Skeletal muscle tissue (tissue), 4 donors: ENCODE measurements around the gene CNR2. TPM values are rescaled to one million over a fixed set of nuclear protein-coding genes. Genes with fewer than 3 reads are reported as not detected.
A peak's percentile ranks its signal among the peaks of the same experiment; 100 is the strongest.
"Not testable (repeated sequence)": the region's sequence is repeated elsewhere in the genome, so short reads cannot be mapped to it uniquely, and the experiment has no call there.

Experiments
- H3K27ac ChIP-seq: one replicate; pipeline ENCODE4 v1.7.0; 2013; ENCODE audit warnings: mild to moderate bottlenecking, low read depth, low read length, inconsistent platforms
- H3K27me3 ChIP-seq, 3 donors: one replicate each; pipeline ENCODE4 v1.7.0; 2013; ENCODE audit warnings: low read length in 3 of 3; ENCODE audit not compliant: control insufficient read depth in 3 of 3, insufficient read depth in 3 of 3
- H3K36me3 ChIP-seq, 3 donors: one replicate each; pipeline ENCODE4 v1.7.0; 2013; ENCODE audit warnings: low read length in 3 of 3; ENCODE audit not compliant: control insufficient read depth in 3 of 3, insufficient read depth in 3 of 3
- H3K4me1 ChIP-seq, 3 donors: one replicate each; pipeline ENCODE4 v1.7.0; 2013; ENCODE audit warnings: low read length in 3 of 3, mild to moderate bottlenecking in 3 of 3; ENCODE audit not compliant: control insufficient read depth in 3 of 3, insufficient read depth in 3 of 3
- H3K4me3 ChIP-seq, 3 donors: one replicate each; pipeline ENCODE4 v1.7.0; 2013; ENCODE audit warnings: low read length in 3 of 3
- H3K9ac ChIP-seq, 3 donors: one replicate each; pipeline ENCODE4 v1.7.0; 2013; ENCODE audit warnings: low read length in 3 of 3, mild to moderate bottlenecking in 3 of 3, moderate library complexity in 2 of 3, low read depth in 1 of 3
- H3K9me3 ChIP-seq, 3 donors: one replicate each; pipeline ENCODE4 v1.7.0; 2013; ENCODE audit warnings: low read length in 3 of 3; ENCODE audit not compliant: control insufficient read depth in 3 of 3
- total RNA-seq: library from RNA; depleted of rRNA; stranded (reverse); fragments of >200 nt; gene quantifications from one replicate; pipeline ENCODE4 v1.2.3, GENCODE V29; 2014
- donor health status: Osteomylitis.

Gene CNR2
- total RNA-seq, 1 donor from 2014 or later: under 0.01 TPM

DNA sequence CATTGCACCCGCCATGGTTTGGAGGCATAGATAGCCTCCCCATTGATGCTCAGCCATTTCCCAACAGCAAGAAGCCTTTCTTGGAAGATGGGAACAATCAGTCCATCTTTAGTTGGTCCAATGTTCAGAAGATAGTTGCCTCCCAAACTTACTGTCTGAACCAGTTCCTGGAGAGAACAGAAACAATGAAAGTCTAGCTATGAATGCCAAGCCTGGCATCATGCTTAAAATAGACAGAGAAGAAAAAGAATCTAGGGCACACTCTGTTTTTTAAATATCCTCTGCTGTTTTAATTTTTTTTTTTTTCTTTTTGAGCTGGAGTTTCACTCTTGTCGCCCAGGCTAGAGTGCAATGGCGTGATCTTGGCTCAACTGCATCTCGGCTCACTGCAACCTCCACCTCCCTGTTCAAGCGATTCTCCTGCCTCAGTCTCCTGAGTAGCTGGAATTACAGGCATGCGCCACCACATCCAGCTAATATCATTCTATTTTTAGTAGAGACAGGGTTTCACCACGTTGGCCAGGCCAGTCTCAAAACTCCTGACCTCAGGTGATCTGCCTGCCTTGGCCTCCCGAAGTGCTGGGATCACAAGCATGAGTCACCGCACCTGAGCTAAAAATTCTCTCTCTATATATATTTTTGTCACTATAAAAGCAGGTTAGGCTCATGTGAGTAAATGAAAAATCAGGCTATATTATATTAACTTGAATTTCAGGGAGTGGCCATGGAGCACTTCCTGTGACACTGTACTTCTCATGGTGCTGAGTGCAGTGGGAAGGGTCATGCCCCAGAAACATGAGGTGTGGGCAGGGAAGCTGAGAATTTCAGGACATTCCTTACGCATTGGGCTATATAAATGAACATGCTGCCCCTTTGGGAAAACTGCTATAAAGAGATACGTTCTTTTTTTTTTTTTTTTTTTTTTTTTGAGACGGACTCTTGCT, 64.2 kb downstream of the CNR2 start:
- no peaks in the 10 kb centered on the region for H3K9me3 ChIP-seq
- H3K4me3 ChIP-seq: peak overlapping the region; percentile 38 to 59 (median 48)
- H3K36me3 ChIP-seq: peaks cover 5 to 17% (median 6%) of the 10 kb centered on the region in 3 donors
- peaks cover 13 to 21% (median 16%) of the 10 kb centered on the region in 3 donors for H3K4me1 ChIP-seq
- H3K27me3 ChIP-seq: no peaks in the 10 kb centered on the region
- peak overlapping the region; percentile 78 for H3K27ac ChIP-seq
- peak overlapping the region; percentile 12 to 72 (median 15) for H3K9ac ChIP-seq

DNA sequence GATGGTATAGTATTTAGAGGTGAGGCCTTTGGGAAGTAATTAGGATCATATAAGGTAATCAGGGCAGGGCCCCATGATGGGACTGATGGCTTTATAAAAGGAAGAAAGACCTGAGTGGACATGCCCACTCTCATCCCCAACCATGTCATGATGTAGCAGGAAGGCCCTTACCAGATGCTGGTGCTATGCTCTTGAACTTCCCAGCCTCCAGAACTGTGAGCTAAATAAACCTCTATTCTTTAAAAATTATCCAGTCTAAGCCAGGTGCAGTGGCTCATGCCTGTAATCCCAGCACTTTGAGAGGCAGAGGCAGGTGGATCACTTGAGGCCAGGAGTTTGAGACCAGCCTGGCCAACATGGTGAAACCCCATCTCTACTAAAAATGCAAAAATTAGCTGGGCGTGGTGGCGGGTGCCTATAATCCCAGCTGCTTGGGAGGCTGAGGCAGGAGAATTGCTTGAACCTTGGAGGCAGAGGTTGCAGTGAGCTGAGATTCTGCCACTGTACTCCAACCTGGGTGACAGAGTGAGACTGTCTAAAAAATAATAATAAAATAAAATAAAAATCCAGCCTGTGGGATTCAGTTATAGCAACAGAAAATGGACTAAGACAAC, 65.6 kb downstream of the CNR2 start:
- not testable (repeated sequence) for H3K27ac ChIP-seq, H3K9me3 ChIP-seq, H3K4me3 ChIP-seq, H3K9ac ChIP-seq, H3K27me3 ChIP-seq
- peaks cover 13 to 21% (median 16%) of the 10 kb centered on the region in 3 donors for H3K4me1 ChIP-seq
- peaks cover 5 to 17% (median 6%) of the 10 kb centered on the region in 3 donors for H3K36me3 ChIP-seq

DNA sequence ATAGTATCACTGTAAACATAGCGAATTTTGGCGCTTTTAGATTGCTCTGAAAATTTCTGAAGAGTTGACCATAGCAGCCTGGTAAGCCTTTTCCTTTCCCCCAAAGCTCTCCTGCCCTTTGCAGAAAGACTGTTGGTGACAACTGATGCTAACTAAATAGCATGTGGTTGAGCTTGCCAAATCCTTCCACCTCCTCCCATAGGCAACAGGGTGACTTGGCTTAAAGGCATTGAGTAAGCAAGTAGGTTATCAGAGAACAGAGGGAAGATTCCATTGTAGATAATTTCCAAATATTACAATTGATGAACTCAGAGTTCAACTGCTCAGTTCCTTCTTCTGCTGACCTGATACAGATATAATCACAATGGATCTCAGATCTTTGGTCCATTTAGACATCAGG, 68.0 kb downstream of the CNR2 start:
- H3K4me3 ChIP-seq: no peak overlapping the region
- peaks cover 5 to 17% (median 6%) of the 10 kb centered on the region in 3 donors for H3K36me3 ChIP-seq
- no peaks in the 10 kb centered on the region for H3K9me3 ChIP-seq
- H3K4me1 ChIP-seq: peaks cover 13 to 21% (median 16%) of the 10 kb centered on the region in 3 donors
- peak overlapping the region; percentile 59 for H3K27ac ChIP-seq
- H3K27me3 ChIP-seq: no peaks in the 10 kb centered on the region
- no peak overlapping the region for H3K9ac ChIP-seq

DNA sequence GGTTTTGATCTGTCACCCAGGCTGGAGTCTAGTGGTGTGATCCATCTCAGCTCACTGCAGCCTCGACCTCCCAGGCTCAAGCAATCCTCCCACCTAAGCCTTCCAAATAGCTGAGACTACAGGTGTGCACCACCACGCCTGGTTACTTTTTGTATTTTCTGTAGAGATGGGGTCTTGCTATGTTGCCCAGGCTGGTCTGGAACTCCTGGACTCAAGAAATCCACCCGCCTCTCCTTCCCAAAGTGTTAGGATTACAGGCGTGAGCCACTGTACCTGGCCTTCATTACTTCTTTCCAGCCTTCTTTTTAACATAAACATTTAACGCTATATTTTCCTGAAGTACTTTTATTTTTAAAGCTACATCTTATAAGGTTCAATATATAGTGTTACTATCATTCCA, 69.5 kb downstream of the CNR2 start:
- peaks cover 5 to 17% (median 6%) of the 10 kb centered on the region in 3 donors for H3K36me3 ChIP-seq
- H3K27ac ChIP-seq: no peak overlapping the region
- H3K9ac ChIP-seq: no peak overlapping the region
- no peak overlapping the region for H3K4me3 ChIP-seq
- H3K27me3 ChIP-seq: no peaks in the 10 kb centered on the region
- peaks cover 10 to 19% (median 16%) of the 10 kb centered on the region in 3 donors for H3K4me1 ChIP-seq
- no peaks in the 10 kb centered on the region for H3K9me3 ChIP-seq

DNA sequence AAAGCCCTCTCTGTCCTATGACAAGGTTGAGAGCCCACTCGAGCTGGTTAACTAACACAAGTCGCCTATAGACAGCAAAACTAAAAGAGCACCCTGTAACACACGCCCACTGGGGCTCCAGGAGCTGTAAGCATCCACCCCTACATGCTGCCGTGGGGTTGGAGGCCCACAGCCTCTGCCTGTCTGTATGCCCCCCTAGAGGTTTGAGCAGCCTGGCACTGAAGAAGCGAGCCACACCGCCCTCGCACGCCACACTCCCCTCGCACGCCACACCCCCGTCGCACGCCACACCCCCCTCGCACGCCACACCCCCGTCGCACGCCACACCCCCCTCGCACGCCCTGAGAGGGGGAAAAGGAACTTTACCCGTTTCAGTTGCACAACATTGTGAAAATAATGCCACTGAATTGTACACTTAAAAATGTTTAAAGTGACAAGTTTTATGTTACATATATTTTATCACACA, 74.7 kb downstream of the CNR2 start:
- Histone ChIP-seq H3K9ac (peak overlapping the region in 2 of 3 donors; percentile 50 to 62), H3K4me3 (peak overlapping the region; percentile 60 to 71 (median 68)), H3K36me3 (no peaks in the 10 kb centered on the region), H3K27ac (no peak overlapping the region), H3K27me3 (no peaks in the 10 kb centered on the region), H3K9me3 (no peaks in the 10 kb centered on the region), H3K4me1 (peaks cover 4 to 9% (median 4%) of the 10 kb centered on the region in 3 donors)

DNA sequence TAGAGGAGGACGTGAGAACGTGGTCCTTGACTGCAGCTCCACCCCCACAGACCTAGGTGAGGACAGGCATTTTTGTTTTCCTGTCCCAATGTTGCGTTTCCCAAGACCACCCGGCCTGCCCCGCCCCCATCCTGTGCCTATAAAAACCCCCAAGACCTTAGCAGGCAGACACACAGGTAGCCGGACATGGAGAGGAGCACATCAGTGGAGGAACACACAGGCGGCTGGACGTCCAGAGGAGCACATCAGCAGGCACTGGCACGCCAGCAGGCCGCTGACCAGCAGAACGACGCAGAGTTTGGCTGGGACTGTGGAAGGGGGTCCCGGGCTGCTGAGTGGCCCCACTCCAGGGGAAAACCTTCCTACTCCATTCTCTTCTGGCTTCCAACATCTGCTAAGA, 75.3 kb downstream of the CNR2 start:
- Histone ChIP-seq H3K4me1 (peaks cover 4 to 9% (median 4%) of the 10 kb centered on the region in 3 donors), H3K36me3 (no peaks in the 10 kb centered on the region)

DNA sequence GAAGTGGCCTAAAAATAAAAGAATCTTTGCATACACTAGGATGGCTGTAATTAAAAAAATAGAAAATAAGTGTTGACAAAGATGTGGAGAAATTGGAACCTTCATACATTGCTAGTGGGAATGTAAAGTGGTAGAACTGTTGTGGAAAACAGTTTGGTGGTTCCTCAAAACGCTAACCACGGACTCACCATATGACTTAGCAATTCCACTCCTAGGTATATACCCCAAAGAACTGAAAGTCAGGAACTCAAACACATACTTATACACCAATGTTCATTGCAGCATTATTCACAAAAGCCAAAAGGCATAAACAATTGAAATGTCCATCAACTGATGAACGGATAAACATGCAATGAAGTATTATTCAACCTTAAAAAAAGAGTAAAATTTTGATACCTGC, 77.1 kb downstream of the CNR2 start:
- Histone ChIP-seq H3K9me3 (no peaks in the 10 kb centered on the region), H3K27me3 (no peaks in the 10 kb centered on the region), H3K4me1 (peaks cover 4 to 9% (median 4%) of the 10 kb centered on the region in 3 donors), H3K9ac (no peak overlapping the region), H3K27ac (no peak overlapping the region), H3K4me3 (no peak overlapping the region), H3K36me3 (no peaks in the 10 kb centered on the region)

More for the DNA sequence above, 75.3 kb downstream of the CNR2 start:
- Histone ChIP-seq H3K4me3 (peak overlapping the region in 2 of 3 donors; percentile 60 to 68), H3K27me3 (no peaks in the 10 kb centered on the region), H3K9ac (peak overlapping the region in 1 of 3 donors; percentile 50), H3K9me3 (no peaks in the 10 kb centered on the region), H3K27ac (no peak overlapping the region)

DNA sequence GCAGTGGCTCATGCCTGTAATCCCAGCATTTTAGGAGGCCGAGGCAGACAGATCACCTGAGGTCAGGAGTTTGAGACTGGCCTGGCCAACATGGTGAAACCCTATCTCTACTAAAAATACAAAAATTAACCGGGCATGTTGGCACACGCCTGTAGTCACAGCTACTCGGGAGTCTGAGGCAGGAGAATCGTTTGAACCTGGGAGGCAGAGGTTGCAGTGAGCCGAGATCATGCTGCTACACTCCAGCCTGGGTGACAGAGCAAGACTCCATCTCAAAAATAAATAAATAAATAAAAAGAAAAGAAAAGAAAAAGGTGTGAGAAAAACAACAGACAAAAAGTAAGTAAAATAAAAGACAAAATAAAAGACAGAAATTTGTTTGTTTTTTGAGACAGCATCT, 79.0 kb downstream of the CNR2 start:
- H3K4me1 ChIP-seq, H3K9me3 ChIP-seq, H3K9ac ChIP-seq, H3K4me3 ChIP-seq, H3K27ac ChIP-seq, H3K36me3 ChIP-seq, H3K27me3 ChIP-seq: not testable (repeated sequence)

DNA sequence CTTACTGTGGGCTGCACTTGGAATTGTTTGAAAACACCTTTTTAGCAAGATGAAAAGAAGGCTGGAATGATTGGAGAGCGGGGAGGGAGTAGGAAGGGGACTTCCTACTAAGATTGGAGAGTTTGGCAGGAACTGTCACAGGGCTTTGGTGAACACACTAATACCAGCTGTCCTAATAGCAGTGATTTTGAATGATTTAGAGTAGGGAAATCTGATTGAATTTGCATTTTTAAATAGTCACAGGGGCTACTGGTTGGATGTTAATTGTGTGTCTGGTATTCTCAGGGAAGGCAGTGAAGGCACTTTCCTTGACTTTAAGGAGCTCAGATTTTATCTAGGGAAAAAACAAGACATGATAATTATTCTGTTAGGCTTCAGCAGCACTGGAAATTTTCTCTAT, 85.4 kb downstream of the CNR2 start:
- Histone ChIP-seq H3K4me3 (no peak overlapping the region), H3K27me3 (no peaks in the 10 kb centered on the region), H3K4me1 (peaks cover 9 to 12% (median 11%) of the 10 kb centered on the region in 3 donors), H3K36me3 (peaks cover 0 to 4% (median 0%) of the 10 kb centered on the region in 3 donors), H3K9ac (no peak overlapping the region), H3K27ac (no peak overlapping the region), H3K9me3 (no peaks in the 10 kb centered on the region)

DNA sequence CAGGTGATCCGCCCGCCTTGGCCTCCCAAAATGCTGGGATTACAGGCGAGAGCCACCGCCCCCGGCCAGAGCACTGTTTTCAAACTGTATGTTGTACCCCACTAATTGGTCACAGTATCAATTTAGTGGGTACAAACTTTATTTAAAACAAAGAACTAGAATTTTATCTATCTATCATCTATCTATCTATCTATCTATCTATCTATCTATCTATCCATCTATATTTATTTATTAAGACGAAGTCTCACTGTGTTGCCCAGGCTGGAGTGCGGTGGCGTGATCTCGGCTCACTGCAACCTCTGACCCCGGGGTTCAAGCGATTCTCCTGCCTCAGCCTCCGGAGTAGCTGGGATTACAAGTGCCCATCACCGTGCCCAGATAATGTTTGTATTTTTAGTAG, 86.6 kb downstream of the CNR2 start:
- H3K27me3 ChIP-seq, H3K9me3 ChIP-seq, H3K36me3 ChIP-seq, H3K27ac ChIP-seq, H3K4me3 ChIP-seq, H3K9ac ChIP-seq: not testable (repeated sequence)
- peaks cover 9 to 17% (median 11%) of the 10 kb centered on the region in 3 donors for H3K4me1 ChIP-seq
